Type B pancreatic cell (in vitro differentiated cells): ENCODE measurements around the gene AP2B1. TPM values are rescaled to one million over a fixed set of nuclear protein-coding genes. Genes with fewer than 3 reads are reported as not detected.

Source experiments
- DNase-seq: peaks from one replicate; pipeline ENCODE4 v3.0.0; 2021; ENCODE audit warnings: mixed read lengths; ENCODE audit not compliant: unreplicated experiment; ENCODE audit errors: extremely low spot score
- H3K27ac Mint-ChIP-seq: 2 replicates; pipeline ENCODE4 v1.8.0; 2021; ENCODE audit warnings: mild to moderate bottlenecking, mixed read lengths
- H3K27me3 Mint-ChIP-seq: 2 replicates; pipeline ENCODE4 v1.8.0; 2021; ENCODE audit warnings: mixed read lengths
- H3K36me3 Mint-ChIP-seq: 2 replicates; pipeline ENCODE4 v1.8.0; 2021; ENCODE audit warnings: mixed read lengths
- H3K4me1 Mint-ChIP-seq: one replicate; pipeline ENCODE4 v1.8.0; 2021; ENCODE audit warnings: mixed read lengths; ENCODE audit not compliant: unreplicated experiment
- H3K4me3 Mint-ChIP-seq: 2 replicates; pipeline ENCODE4 v1.8.0; 2021; ENCODE audit warnings: mild to moderate bottlenecking, mixed read lengths
- H3K9me3 Mint-ChIP-seq: 2 replicates; pipeline ENCODE4 v1.8.0; 2021; ENCODE audit warnings: mixed read lengths
- CTCF ChIP-seq: fragments of 200-600 bp; sonication (generic); conservative IDR thresholded peaks from 2 replicates; pipeline ENCODE4 v1.5.0; 2021; ENCODE audit warnings: antibody characterized with exemption, mild to moderate bottlenecking
- total RNA-seq: library from RNA; stranded (reverse); gene quantifications from 2 replicates; pipeline ENCODE4 v1.2.1, GENCODE V29; 2021; ENCODE audit warnings: low replicate concordance

AP2B1 gene
- total RNA-seq, 1 donor from 2014 or later, result 165 TPM

- H3K36me3 Mint-ChIP-seq, result peaks cover 16% of the 10 kb centered on the region
- no peak overlapping the region for H3K4me3 Mint-ChIP-seq
- DNase-seq, result no peak
- TF ChIP-seq CTCF, result no peak
- H3K9me3 Mint-ChIP-seq, result no peaks in the 10 kb centered on the region
- H3K4me1 Mint-ChIP-seq, result peaks cover 4% of the 10 kb centered on the region
- no peaks in the 10 kb centered on the region for H3K27me3 Mint-ChIP-seq
- no peak overlapping the region for H3K27ac Mint-ChIP-seq
These were observed 53.9 kb downstream of the AP2B1 start for GRCh38 chr17:35641032-35641431.

- peaks cover 4% of the 10 kb centered on the region for H3K4me1 Mint-ChIP-seq
- H3K27ac Mint-ChIP-seq, result no peak overlapping the region
- peaks cover 15% of the 10 kb centered on the region for H3K36me3 Mint-ChIP-seq
- no peaks in the 10 kb centered on the region for H3K9me3 Mint-ChIP-seq
- no peaks in the 10 kb centered on the region for H3K27me3 Mint-ChIP-seq
- no peak for TF ChIP-seq CTCF
- no peak for DNase-seq
- H3K4me3 Mint-ChIP-seq, result no peak overlapping the region
These were observed 58.8 kb downstream of the AP2B1 start for GRCh38 chr17:35645923-35646322.

- Mint-ChIP-seq H3K27me3 (no peaks in the 10 kb centered on the region), H3K9me3 (no peaks in the 10 kb centered on the region), H3K36me3 (peaks cover 24% of the 10 kb centered on the region), H3K4me3 (no peak overlapping the region), H3K4me1 (peaks cover 5% of the 10 kb centered on the region), H3K27ac (no peak overlapping the region)
- no peak for DNase-seq
- no peak for TF ChIP-seq CTCF
These were observed 64.3 kb downstream of the AP2B1 start for GRCh38 chr17:35651467-35651866.

GRCh38 chr17:35653619-35654361 is 66.7 kb downstream of the AP2B1 start:
- Mint-ChIP-seq H3K4me1 (peaks cover 5% of the 10 kb centered on the region), H3K27ac (no peak overlapping the region)
- TF ChIP-seq CTCF, result no peak

GRCh38 chr17:35655303-35655702 is 68.2 kb downstream of the AP2B1 start:
- H3K27ac Mint-ChIP-seq, result no peak overlapping the region
- H3K27me3 Mint-ChIP-seq, result no peaks in the 10 kb centered on the region
- H3K9me3 Mint-ChIP-seq, result no peaks in the 10 kb centered on the region
- H3K4me1 Mint-ChIP-seq, result peaks cover 5% of the 10 kb centered on the region
- H3K4me3 Mint-ChIP-seq, result no peak overlapping the region
- no peak for TF ChIP-seq CTCF
- peaks cover 27% of the 10 kb centered on the region for H3K36me3 Mint-ChIP-seq
- no peak for DNase-seq

More at GRCh38 chr17:35653619-35654361, 66.7 kb downstream of the AP2B1 start:
- Mint-ChIP-seq H3K36me3 (peaks cover 23% of the 10 kb centered on the region), H3K9me3 (no peaks in the 10 kb centered on the region), H3K27me3 (no peaks in the 10 kb centered on the region), H3K4me3 (no peak overlapping the region)
- DNase-seq, result no peak
